ENCODE results near the gene PDZD2.

PDZD2 gene

GRCh38 chr5:32102254-32102986, 463.5 kb downstream of the PDZD2 start:
- TF ChIP-seq CTCF (IDR thresholded peaks at IDR 0.05; ENCODE audit: low read depth, low read length) = no peak
- no peak overlapping the region for H3K4me3 ChIP-seq (ENCODE audit: low read depth, low read length)

GRCh38 chr5:32103521-32103920, 464.6 kb downstream of the PDZD2 start:
- TF ChIP-seq CTCF (IDR thresholded peaks at IDR 0.05; ENCODE audit: low read depth, low read length) = no peak

GRCh38 chr5:32107291-32107690, 468.4 kb downstream of the PDZD2 start:
- no peak overlapping the region for H3K4me3 ChIP-seq (ENCODE audit: low read depth, low read length)
- no peak for TF ChIP-seq CTCF (IDR thresholded peaks at IDR 0.05; ENCODE audit: low read depth, low read length)

More at GRCh38 chr5:32103521-32103920, 464.6 kb downstream of the PDZD2 start:
- no peak overlapping the region for H3K4me3 ChIP-seq (ENCODE audit: low read depth, low read length)

GRCh38 chr5:32108167-32108566, 469.2 kb downstream of the PDZD2 start:
- no peak overlapping the region for H3K4me3 ChIP-seq (ENCODE audit: low read depth, low read length)
- TF ChIP-seq CTCF (IDR thresholded peaks at IDR 0.05; ENCODE audit: low read depth, low read length) = no peak

GRCh38 chr5:32109236-32109635, 470.3 kb downstream of the PDZD2 start:
- TF ChIP-seq CTCF (IDR thresholded peaks at IDR 0.05; ENCODE audit: low read depth, low read length) = no peak
- H3K4me3 ChIP-seq (ENCODE audit: low read depth, low read length) = no peak overlapping the region

- no peak for TF ChIP-seq CTCF (IDR thresholded peaks at IDR 0.05; ENCODE audit: low read depth, low read length)
- no peak overlapping the region for H3K4me3 ChIP-seq (ENCODE audit: low read depth, low read length)
Observed at GRCh38 chr5:32110111-32110696, 471.3 kb downstream of the PDZD2 start.

GRCh38 chr5:32115985-32116384, 477.1 kb downstream of the PDZD2 start:
- no peak overlapping the region for H3K4me3 ChIP-seq (ENCODE audit: low read depth, low read length)
- no peak for TF ChIP-seq CTCF (IDR thresholded peaks at IDR 0.05; ENCODE audit: low read depth, low read length)

Data from WI38 (cell line).